ENCODE measurements around the gene CDC34.

DNA sequence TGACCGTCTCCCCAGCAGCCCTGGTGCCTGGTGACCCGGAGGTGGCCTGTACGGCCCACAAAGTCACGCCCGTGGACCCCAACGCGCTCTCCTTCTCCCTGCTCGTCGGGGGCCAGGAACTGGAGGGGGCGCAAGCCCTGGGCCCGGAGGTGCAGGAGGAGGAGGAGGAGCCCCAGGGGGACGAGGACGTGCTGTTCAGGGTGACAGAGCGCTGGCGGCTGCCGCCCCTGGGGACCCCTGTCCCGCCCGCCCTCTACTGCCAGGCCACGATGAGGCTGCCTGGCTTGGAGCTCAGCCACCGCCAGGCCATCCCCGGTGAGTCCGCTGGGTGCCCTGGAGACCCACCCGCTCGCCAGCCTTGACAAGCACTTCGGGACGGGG lies 33.1 kb upstream of the CDC34 start:
- no peak for TF ChIP-seq POLR2A (IDR thresholded peaks at IDR 0.05)
- TF ChIP-seq, protein P1, sequence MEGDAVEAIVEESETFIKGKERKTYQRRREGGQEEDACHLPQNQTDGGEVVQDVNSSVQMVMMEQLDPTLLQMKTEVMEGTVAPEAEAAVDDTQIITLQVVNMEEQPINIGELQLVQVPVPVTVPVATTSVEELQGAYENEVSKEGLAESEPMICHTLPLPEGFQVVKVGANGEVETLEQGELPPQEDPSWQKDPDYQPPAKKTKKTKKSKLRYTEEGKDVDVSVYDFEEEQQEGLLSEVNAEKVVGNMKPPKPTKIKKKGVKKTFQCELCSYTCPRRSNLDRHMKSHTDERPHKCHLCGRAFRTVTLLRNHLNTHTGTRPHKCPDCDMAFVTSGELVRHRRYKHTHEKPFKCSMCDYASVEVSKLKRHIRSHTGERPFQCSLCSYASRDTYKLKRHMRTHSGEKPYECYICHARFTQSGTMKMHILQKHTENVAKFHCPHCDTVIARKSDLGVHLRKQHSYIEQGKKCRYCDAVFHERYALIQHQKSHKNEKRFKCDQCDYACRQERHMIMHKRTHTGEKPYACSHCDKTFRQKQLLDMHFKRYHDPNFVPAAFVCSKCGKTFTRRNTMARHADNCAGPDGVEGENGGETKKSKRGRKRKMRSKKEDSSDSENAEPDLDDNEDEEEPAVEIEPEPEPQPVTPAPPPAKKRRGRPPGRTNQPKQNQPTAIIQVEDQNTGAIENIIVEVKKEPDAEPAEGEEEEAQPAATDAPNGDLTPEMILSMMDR (IDR thresholded peaks at IDR 0.05) = no peak
